Urothelium cell line (cell line): ENCODE results near the gene USP5.

Experiments used
- DNase-seq: peaks from one replicate; pipeline ENCODE4 v3.0.0; 2011; ENCODE audit warnings: low spot score, mixed read lengths
- FAIRE-seq: peaks from 2 replicates; lab custom pipeline; 2011; peaks lifted over from hg19 to GRCh38; lab: Jason Lieb, UNC

USP5 gene

DNA sequence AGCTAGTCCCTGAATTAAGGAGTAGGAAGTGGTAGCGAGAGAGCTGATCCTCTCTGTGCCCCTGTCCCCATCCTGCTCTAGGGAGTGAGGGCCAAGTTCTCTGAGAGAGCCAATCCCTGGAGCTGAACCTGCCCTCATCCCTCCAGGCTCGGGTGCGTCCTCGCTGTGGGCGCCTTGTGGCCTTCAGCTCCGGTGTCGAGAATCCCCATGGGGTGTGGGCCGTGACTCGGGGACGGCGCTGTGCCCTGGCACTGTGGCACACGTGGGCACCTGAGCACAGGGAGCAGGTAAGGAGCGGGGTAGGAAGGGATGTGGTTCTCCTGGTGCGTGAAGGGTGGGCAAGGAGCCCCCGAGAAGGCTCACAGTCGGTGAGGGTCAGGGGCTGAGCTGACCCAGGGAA is 13.1 kb upstream of the USP5 start:
- DNase-seq (no peak), FAIRE-seq (no peak)

DNA sequence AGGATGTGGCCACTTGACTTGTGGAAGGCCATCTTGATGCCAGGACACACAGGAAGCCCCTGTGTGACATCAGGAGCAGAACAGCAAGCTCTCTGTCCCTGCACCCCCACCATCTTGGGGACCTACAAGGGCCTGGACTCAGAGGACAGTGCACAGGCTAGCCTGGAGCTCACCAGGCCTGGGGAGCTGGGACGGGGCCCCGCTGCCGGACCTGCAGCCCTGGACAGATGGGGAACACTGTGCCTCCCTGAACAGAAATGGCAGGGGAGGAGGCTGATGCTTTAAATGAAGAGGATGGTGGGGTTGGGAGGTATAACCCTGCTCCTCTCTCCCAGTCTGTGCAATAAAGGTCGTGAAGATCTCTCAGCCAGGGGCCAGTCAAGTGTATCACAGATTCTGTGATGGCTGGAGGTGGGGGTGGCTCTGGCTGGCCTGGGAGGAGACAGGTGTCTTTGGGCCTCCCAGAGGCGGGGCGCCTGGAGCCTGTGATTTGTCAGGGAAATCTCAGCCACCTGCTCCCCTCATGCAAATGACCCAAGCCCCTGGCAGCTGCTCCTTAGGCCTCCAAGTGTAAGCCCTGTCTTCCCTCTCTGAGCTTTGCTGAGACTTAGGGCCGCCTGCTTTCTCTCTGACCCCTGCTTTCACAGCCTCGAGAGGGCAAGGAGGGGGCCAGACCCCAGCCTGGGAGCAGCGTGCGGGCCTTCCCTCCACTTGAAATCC is 12.3 kb upstream of the USP5 start:
- DNase-seq (no peak), FAIRE-seq (no peak)

DNA sequence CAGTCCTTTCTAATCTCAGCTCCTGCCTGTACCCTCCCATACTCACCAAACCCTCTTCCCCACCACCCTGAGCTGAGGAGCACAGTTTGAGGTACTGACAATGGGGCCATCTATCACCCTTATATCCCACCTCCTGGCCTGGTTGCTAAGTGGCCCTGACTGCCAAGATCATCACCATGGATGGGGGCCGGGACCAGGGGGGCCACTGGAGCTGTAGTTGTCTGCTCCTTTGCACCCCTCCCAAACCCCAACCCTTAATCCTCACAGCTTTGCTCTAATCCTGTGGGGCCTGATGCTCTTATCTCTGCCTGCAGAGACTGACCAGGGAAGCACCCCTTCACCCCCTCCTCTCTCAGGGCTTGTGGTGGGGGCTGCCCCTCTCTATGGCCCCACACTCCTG is 11.6 kb upstream of the USP5 start:
- no peak for DNase-seq
- FAIRE-seq: no peak

DNA sequence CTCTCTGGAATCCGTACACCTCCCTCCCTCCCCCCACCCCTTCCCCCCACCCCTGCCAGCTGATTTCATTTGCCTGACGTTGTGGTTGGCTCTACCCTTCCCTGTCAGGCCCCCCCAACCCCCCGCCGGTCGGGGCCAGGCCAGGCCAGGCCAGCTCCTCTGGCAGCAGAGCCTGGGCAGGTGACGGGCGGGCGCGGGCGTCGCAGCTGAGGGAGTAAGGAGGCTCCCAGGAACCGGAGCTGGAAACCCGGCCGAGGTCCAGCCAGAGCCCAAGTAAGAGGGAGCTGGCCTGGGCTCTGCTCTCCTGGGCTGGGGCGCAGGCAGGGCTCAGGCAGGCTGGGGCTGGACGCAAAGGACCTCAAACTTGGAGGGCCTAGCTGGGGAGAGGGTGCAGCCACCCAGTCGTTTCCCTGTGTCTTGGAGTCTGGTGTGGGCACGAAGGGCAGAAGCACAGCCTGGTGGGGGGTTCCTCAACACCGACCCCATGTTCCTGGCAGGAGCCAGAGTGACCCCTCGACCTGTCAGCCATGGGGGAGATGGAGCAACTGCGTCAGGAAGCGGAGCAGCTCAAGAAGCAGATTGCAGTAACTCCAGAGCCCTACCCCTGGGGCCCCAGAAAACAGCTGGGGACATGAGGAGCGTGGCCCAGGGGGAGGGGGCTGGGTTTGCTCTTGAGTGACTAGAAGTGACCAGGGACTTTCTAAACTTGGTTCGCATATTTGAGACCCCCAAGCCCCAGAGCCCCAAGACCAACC is 11.0 kb upstream of the USP5 start, which contains the start of gene GNB3:
GNB3 (plus strand) TSS at position 165 of the 755 bp plus-strand sequence; CDS start at position 528, 363 bp downstream.
- no peak for DNase-seq
- no peak for FAIRE-seq

DNA sequence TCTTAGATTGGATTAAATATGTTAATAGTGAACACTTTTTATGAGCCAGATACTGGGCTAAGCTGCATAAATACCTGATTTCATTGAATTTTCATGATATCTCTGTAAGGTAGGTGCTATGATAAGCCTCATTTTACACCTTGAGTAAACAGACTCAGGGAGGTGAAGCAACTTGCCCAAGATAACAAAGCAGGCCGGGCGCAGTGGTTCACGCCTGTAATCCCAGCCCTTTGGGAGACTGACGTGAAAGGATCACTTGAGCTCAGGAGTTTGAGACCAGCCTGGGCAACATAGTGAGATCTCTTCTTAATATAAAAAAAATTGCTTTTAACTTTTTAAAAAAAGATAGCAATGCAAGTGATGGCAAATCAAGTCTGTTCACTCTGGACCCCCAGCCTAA is 9.9 kb upstream of the USP5 start:
- no peak for FAIRE-seq
- DNase-seq: no peak

DNA sequence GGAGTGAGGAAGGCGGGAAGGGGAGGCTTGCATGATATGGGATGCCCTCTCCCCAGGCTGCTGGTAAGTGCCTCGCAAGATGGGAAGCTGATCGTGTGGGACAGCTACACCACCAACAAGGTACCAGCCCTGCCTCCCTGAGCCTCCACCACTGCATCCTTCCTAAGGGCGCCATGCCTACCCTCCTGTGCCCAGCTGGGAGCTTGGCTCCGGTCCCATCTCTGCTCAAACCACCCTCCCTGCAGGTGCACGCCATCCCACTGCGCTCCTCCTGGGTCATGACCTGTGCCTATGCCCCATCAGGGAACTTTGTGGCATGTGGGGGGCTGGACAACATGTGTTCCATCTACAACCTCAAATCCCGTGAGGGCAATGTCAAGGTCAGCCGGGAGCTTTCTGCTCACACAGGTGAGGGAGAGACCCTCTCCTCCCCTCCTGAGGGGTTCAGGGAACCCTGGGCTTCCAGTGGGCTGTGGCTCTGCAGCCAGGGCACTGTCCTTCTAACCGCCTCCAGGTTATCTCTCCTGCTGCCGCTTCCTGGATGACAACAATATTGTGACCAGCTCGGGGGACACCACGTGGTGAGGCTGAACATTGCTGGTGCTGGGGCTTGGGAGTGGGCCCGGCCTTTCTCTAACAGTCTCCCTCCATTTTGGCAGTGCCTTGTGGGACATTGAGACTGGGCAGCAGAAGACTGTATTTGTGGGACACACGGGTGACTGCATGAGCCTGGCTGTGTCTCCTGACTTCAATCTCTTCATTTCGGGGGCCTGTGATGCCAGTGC is 8.6 kb upstream of the USP5 start:
- DNase-seq (no peak), FAIRE-seq (peak; percentile 82)

DNA sequence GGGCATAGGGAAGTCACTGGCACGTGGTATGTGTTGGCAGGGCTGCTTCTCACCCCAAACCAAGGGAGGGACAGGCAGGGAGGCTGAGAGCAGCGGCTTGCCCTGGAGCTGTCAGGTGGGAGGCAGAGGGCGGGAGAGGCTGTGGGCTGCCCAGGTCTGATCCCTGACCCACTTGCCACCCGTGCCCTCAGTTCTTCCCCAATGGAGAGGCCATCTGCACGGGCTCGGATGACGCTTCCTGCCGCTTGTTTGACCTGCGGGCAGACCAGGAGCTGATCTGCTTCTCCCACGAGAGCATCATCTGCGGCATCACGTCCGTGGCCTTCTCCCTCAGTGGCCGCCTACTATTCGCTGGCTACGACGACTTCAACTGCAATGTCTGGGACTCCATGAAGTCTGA is 6.6 kb upstream of the USP5 start:
- DNase-seq (no peak), FAIRE-seq (peak; percentile 5)

DNA sequence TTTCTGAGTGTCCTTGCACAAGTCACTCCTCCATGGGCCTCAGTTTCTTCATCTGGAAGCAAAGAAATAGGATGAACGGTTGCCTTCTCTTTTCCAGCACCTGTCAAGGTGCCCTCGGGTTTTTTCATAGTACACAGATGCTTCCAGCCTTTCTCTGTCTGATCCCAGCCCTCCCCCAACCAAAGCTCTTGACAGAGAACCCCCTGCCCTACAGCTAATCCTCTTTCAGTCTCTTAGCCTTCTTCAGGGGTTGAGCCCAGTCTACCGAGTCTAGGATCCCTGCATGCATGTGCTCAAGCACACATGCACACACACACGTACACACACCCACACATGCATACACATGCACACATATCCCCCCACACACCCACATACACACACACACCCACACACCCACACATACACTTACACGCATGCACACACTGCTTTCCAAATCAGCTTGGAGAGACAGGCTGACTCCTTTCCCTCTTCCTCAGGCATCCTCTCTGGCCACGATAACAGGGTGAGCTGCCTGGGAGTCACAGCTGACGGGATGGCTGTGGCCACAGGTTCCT is 5.6 kb upstream of the USP5 start:
- FAIRE-seq (peak; percentile 67), DNase-seq (no peak)

DNA sequence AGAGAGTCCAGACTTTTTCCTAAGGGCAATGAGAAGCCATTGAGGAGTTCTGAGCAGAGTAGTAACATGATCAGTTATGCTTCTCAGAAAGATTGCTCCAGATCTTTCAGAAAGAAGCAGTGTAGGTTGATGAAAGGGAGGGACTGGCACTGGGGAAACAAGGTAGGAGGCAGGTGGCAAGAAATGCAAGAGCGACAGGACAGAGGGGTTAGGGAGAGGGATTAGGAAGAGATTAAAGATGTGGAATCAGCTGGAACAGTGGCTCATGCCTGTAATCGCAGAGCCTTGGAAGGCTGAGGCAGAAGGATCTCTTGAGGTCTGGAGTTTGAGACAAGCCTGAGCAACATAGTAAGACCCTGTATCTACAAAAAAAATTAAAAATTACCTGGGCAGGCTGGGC is 4.3 kb upstream of the USP5 start:
- FAIRE-seq: no peak
- no peak for DNase-seq

DNA sequence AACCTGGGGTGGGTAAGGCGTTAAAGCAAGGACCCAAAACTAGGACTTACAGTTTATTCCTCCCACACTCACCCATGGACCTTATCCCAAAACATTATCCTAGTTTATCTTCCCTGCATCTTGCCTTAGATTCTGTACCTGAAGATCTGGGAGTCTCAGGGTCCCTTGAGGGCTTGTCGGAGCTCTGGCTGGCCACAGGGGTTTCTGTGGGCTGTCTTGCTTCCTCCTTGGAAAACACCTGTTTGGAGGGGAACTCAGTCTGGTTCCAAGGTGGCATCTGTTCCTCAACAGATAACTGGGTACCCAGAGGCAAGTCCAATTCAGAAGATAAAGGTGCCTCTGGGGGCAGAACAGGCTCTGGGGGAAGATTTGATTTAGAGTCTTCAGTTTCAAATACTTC is 2.5 kb upstream of the USP5 start:
- DNase-seq (no peak), FAIRE-seq (no peak)

DNA sequence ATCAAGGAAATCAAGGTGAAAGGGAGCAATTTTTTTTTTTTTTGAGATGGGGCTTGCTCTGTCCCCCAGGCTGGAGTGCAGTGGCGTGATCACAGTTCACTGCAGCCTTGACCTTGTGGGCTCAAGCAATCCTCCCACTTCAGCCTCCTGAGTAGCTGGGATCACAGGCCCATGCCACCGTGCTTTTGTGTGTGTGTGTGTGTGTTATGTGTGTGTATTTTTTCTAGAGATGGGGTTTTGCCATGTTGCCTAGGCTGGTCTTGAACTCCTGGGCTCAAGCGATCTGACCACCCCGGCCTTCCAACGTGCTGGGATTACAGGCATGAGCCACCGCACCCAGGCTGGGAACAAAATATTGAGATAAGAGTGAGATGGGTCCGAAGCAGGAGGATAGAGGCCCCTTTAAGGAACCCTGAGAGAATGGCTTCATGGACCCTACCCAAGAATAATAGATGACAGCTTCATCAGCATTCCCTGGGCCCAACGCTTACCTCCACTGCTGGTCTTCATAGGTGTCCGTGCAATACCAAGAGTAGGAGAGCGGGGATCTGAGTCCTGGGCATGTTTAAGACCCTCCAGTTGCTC is 1.9 kb upstream of the USP5 start:
- DNase-seq (no peak), FAIRE-seq (no peak)

DNA sequence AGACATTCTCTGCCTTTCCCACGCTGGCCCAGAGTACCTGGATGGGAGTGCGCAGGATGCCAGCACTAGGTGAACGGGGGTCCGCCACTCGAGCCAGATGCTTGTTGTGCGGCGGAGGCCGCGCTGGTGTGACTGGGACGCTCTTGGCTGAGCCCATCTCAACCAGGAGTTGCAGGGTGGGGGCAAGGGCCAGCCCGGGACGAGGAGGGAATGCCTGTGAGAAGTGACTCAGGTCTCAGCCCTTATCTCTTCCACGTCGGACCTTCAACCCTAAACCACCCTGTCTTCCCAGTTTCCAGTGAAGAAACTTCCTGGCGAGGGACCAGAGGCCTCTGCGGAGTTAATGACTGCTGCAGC is 1.2 kb upstream of the USP5 start:
- FAIRE-seq (no peak), DNase-seq (peak; percentile 27)

DNA sequence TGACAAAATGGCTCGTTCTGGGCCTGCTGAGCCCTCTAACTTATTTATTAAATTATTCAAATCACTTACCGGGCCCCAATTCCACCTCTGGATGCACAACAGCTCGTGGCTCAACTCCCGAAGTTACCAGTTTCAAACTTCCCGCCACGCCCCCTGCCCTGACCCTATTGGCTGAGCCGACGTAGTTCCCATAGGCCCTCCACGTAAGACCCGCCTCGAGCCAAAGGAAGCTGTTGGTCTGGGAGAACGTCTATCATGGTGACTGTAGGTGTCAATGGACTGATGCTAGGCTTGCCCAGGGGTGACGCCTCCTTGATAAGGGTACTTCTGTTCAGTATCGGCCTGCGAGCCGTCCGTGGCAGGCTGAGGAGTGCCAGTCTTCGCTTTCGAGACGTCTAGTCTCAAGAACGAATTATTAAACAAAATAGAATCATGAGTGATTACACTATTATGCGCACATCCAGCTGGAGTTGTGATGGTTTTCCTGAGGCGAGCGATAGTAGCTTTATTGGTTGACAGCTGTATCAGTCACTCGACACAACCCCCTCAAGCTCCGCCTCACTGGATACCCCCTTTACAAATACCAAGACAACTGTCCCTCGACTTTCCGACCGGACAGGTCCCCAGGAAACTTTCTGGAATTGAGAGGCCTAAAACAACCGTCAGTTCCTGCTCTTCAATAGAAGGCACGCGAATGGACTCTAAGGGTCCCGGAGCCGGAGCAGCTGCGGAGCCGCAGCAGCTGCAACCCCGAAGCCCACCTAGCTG is 613 bp upstream of the USP5 start, which contains the start of gene CDCA3:
CDCA3 (minus strand) TSS at position 134 of the 768 bp plus-strand sequence. CDS start 334 bp downstream, outside the sequence.
- DNase-seq (peak; percentile 100), FAIRE-seq (peak; percentile 97)

DNA sequence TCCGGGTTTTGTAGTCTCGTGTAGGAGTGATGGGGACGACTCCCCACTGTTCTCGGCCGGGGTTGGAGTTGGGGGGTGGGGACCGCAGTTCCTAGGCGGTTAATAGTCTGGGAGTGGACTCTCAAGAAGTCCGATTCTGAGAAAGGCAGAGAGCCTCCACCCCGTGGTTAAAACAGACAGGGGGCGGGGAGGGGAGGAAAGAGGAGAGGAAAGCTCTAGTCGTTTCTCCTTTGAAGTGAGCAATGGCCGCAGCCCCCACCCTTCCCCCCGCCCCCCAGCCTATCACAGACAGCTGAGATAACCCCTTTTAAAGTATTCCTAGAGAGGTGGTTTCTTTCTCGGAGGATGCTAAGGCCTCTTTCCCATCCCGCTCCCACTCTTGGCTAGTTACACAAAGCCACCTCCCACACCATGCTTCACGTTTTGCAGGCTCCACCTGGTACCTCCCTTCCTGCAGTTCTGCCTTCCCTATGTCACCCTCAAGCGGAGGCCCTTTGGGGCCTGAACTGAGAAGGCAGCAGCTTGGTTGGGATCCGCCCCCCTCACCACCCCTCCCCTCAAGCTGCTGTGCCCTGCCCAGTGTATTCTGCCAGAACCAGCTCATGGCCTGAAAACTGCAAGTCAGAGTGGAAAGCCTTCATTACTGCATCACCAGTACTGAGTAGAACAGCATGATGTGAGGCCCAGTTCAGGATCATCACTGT is 853 bp downstream of the USP5 start:
- DNase-seq (peak; percentile 49), FAIRE-seq (no peak)

DNA sequence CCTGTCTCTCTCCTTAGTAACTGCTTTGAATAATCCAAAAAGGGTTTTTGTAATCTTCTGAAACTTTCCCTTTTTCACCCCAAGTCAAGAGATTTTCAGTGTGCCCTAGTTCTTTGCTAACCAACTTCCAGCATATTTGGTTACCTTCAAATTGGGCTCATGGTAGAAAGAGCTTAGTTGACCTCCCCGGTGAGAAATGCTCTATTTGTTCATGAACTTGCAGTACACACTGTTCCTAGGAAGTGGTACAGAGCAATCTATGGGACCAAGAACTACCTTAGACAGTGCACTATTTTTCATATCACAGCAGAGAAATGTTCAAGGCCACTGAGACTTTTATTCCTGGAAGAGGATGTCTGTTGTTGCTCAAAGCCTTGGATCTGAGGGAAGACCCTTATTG is 1.7 kb downstream of the USP5 start:
- DNase-seq: no peak
- FAIRE-seq: no peak

DNA sequence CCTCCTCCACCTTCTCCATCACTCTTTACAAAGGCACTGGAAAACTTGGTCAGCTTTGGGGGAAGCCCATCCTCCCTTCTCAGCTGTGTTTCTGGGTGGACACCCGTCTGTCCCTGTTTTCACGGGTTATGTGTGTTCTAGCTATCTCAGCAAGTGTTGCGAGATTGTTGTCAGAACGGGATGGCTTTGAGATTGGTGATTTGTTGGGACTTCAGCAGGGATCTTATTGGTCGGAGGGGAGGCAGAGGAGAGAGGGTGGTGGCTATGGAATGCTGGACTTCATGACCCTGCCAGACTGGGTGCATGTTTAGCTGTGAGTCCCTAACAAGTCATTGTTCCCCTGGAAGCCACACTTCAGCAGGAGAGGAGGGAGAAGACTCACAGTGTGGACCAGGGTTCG is 2.1 kb downstream of the USP5 start:
- no peak for FAIRE-seq
- no peak for DNase-seq

DNA sequence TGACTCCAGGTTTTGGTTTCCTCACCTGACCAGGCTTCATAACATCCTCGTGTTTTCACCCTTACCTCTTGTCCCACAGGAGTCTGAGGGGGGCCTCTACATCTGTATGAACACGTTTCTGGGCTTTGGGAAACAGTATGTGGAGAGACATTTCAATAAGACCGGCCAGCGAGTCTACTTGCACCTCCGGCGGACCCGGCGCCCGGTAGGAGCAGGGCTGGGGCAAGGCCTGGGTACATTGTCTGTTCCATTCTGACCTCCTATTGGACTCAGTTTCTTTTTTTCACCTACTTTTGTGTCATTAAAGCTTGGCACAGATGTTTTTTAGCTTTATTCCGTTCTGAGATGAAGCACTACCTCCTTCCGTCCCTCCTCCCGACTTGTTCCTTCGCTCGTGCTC is 3.4 kb downstream of the USP5 start:
- no peak for DNase-seq
- FAIRE-seq: no peak

DNA sequence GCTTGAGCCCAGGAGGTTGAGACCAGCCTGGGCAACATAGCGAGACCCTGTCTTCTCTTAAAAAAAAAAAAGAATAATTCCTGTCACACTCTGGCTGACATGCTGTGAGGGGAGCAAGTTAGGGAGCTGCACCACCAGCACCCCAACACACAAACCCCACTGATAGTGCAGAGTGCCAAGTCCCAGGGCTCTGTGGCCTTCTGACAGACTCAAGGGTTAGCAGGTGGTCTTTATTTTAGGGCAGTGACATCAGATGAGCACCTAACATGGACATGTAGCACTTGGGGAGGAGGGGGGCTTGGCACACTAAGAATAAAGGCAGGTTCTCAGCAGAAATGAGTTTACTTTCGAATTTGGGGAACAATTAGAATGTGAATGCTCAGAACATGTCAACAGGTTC is 6.8 kb downstream of the USP5 start:
- DNase-seq: no peak
- no peak for FAIRE-seq

DNA sequence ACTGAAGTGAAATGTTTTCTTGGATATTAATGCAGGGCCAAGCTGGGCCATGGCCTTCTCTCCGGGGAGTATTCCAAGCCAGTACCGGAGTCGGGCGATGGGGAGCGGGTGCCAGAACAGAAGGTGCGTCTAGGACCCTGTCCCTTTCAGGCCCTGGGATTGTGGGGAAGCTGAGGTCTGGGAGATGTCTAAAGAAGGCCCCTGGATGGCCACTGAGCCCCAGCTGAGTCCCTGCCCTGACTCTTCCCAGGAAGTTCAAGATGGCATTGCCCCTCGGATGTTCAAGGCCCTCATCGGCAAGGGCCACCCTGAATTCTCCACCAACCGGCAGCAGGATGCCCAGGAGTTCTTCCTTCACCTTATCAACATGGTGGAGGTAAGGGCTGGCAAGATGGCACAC is 8.2 kb downstream of the USP5 start:
- FAIRE-seq (no peak), DNase-seq (no peak)

DNA sequence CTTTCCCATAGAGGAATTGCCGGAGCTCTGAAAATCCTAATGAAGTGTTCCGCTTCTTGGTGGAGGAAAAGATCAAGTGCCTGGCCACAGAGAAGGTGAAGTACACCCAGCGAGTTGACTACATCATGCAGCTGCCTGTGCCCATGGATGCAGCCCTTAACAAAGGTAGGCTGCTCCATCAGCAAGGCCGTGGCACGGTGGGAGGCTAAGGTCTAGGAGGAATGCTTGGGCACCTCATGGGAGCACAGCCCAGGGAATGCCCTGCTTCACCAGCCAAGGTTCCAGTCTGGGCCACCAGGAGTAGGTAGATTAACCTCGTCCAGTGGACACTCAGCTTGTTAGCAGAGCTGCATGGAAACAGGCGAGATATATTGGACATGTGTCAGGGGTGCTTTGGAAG is 9.0 kb downstream of the USP5 start:
- DNase-seq (no peak), FAIRE-seq (no peak)
